GM12864 (cell line): ENCODE measurements around the gene PALLD.

Experiments used
- DNase-seq: peaks from one replicate; pipeline ENCODE4 v3.0.0-alpha.2; 2011; ENCODE audit warnings: low read depth
- H3K4me3 ChIP-seq: 2 replicates; pipeline ENCODE4 v1.5.1; 2011; ENCODE audit warnings: mild to moderate bottlenecking, low read depth, low read length, control low read depth
- CTCF ChIP-seq: IDR thresholded peaks from 2 replicates; pipeline ENCODE4 v1.5.1; 2011; ENCODE audit warnings: low read depth, mild to moderate bottlenecking, moderate library complexity, low read length, control low read depth, inconsistent platforms; ENCODE audit errors: missing control alignments

PALLD gene

DNA sequence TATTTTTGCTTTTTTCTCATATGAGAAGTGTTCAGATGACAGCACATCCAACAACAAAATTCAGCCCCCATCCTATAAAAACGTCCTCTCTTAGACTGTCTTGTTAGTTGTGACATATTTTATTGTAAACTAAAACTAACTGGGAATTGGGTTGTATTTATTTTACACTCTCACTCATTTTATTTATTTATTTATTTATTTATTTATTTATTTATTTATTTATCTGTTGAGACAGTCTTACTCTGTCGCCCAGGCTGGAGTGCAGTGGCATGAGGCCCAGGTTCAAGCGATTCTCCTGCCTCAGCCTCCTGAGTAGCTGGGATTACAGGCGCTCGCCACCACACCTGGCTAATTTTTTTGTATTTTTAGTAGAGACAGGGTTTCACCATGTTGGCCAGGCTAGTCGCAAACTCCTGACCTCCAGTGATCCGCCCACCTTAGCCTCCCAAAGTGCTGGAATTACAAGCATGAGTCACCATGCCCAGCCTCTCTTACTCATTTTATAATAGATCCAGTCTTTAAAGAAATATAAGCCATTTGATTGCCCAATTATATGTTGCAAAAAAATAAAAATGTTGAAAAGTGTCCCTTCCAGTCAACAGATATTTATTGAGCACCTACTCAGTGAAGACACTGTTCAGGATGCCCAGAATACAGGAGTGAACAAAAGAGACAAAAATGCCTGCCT lies 44.6 kb downstream of the PALLD start:
- no peak for DNase-seq
- H3K4me3 ChIP-seq = no peak overlapping the region
- no peak for TF ChIP-seq CTCF

- no peak for DNase-seq
- no peak for TF ChIP-seq CTCF
- H3K4me3 ChIP-seq = no peak overlapping the region
These were observed 52.3 kb downstream of the PALLD start for GRCh38 chr4:168549143-168549542.

DNA sequence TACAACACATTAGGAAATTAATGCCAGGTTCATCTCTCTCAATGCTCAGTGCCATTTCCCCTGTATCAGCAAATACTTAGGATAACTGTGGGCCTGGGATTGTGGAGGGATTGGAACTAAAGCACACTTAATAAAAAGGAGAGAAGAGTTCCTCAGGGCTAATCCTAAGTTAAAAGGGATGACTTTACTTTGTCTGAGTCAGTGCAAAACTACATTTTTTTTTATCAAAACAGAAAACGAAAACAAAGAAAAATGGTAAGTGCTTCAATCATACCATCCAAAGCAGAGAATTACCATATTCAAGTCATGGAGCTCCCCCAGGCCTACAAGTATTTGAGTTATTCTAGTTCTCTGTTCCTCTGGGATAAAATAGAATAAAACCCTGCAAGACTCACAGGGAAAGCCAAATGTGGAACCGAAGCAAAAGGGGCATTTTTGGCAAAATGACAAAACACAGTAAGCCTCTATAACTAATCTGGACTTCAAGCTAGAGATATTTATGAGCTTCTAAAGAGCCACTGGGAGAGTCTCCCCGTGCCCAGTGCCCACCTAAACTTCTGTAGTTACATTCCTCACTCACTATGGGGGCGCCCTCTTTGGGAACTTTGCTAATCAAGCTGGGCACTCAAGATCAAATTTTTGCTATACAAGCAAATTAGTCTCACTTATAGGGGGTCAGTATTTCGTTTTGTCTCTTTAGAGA lies 53.4 kb downstream of the PALLD start:
- H3K4me3 ChIP-seq = no peak overlapping the region
- TF ChIP-seq CTCF = no peak
- no peak for DNase-seq

DNA sequence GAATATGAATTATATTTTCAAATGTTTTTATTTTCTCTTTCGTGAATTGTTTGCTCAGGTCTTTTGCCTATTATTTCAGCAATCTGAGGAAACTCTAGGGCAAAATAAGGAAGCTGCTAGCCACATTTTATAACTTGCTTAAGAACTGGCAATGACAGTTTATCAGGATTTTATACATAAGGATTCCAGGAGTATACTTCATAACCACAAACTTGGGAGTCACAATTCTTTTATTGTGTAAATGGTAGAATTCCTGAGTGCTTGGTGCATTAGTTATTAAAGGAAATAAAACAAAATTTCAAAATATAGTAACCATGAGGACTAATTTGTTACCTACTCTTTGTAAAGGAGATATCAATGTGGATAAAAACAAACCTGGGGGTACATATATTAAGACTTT lies 54.4 kb downstream of the PALLD start:
- H3K4me3 ChIP-seq = no peak overlapping the region

GRCh38 chr4:168551945-168552695 lies 55.3 kb downstream of the PALLD start:
- TF ChIP-seq CTCF = no peak
- no peak overlapping the region for H3K4me3 ChIP-seq
- DNase-seq = no peak

More for the DNA sequence above, 54.4 kb downstream of the PALLD start:
- TF ChIP-seq CTCF = no peak
- no peak for DNase-seq

GRCh38 chr4:168553714-168554370 lies 57.0 kb downstream of the PALLD start:
- no peak for DNase-seq
- H3K4me3 ChIP-seq = no peak overlapping the region
- no peak for TF ChIP-seq CTCF
